Activated CD8-positive, alpha-beta memory T cell treated with anti-CD3 and anti-CD28 coated beads for 4 hours (primary cell): ENCODE results near the gene CD99.
"Not testable (repeated sequence)": the region's sequence is repeated elsewhere in the genome, so short reads cannot be mapped to it uniquely, and the experiment has no call there.

ENCODE experiments used
- DNase-seq, 2 donors: peaks; one replicate each; pipeline ENCODE4 v3.0.0-alpha.2; 2020; ENCODE audit warnings: low read depth in 2 of 2

CD99 gene

GRCh38 chrX:2723286-2723879, 32.3 kb downstream of the CD99 start:
- DNase-seq: no peak

- not testable (repeated sequence) for DNase-seq
Measured at GRCh38 chrX:2727264-2727663, 36.2 kb downstream of the CD99 start.

GRCh38 chrX:2732076-2732475, 41.0 kb downstream of the CD99 start:
- no peak for DNase-seq

GRCh38 chrX:2732649-2733048, 41.6 kb downstream of the CD99 start:
- DNase-seq: no peak

- DNase-seq: no peak
Measured at GRCh38 chrX:2733286-2733685, 42.2 kb downstream of the CD99 start.

GRCh38 chrX:2735270-2735669, 44.2 kb downstream of the CD99 start:
- DNase-seq: no peak

- no peak for DNase-seq
Measured at GRCh38 chrX:2740672-2741071, 49.6 kb downstream of the CD99 start.

GRCh38 chrX:2741386-2741785, 50.3 kb downstream of the CD99 start:
- no peak for DNase-seq

- DNase-seq: not testable (repeated sequence)
Measured at GRCh38 chrX:2746250-2746649, 55.2 kb downstream of the CD99 start.

GRCh38 chrX:2748171-2748814, 57.2 kb downstream of the CD99 start:
- no peak for DNase-seq

GRCh38 chrX:2748815-2749188, 57.7 kb downstream of the CD99 start:
- DNase-seq: no peak

GRCh38 chrX:2751291-2751690, 60.2 kb downstream of the CD99 start:
- no peak for DNase-seq

GRCh38 chrX:2751874-2752300, 60.8 kb downstream of the CD99 start, which contains the start of gene XG:
TSS of gene XG (plus strand) at chrX:2752040. CDS start at chrX:2752275, 235 bp downstream.
- DNase-seq: not testable (repeated sequence)

GRCh38 chrX:2752441-2752840, 61.3 kb downstream of the CD99 start:
- DNase-seq: not testable (repeated sequence)

GRCh38 chrX:2755163-2755715, 64.1 kb downstream of the CD99 start:
- DNase-seq: not testable (repeated sequence)

- DNase-seq: no peak
Measured at GRCh38 chrX:2756548-2756947, 65.5 kb downstream of the CD99 start.

GRCh38 chrX:2761246-2761645, 70.2 kb downstream of the CD99 start:
- no peak for DNase-seq

GRCh38 chrX:2762671-2763070, 71.6 kb downstream of the CD99 start:
- not testable (repeated sequence) for DNase-seq

- not testable (repeated sequence) for DNase-seq
Measured at GRCh38 chrX:2764766-2765548, 73.9 kb downstream of the CD99 start.

GRCh38 chrX:2765549-2765830, 74.4 kb downstream of the CD99 start:
- DNase-seq: no peak

GRCh38 chrX:2766906-2767305, 75.8 kb downstream of the CD99 start:
- no peak for DNase-seq

- DNase-seq: no peak
Measured at GRCh38 chrX:2767631-2768455, 76.7 kb downstream of the CD99 start.
